ENCODE results near the gene PDIA2.

Gene PDIA2

DNA sequence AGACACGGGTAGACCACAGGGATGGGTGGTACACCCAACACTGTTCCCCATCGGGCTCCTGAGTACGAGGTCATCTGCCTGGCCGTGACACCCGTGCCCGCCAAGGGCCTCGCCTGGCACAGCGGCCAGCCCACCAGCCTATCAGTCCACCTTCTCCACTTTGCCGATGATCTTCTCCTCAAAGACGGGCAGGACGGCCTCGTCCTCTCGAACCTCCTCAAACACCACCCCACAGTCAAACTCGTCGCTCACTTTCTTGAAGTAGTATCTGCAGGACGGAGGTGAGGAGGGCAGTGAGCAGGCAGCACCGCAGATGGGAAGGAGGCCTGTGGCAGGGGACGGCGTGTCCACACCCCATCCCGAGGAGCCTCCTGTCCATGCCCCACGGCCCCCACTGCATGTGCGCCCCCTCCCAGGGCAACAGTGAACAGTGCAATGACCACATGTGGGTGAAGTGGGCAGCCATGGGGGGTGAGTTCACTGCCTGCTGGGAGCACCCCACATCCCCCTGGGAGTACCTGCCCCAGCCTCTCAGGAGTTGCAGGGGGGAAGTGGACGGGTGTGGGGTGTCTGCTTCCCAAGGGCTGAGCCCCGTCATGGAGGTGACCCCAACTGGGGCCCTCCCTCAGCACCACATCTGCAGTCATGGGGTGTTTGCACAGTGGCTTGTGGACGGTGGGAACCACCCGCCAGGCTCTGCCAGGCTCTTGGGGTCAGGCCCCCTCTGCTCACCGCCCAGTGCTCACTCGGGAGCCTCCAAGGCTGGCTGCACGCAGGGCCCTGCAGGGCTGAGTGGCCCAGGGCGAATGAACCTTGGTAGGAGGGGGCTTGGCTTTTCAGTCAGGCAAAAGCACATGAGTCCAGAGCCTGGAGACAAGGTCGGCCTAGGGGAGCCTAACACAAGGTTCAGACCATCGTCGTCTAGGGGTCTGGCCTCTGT lies 5.3 kb downstream of the PDIA2 start:
- no peaks in the 10 kb centered on the region for H3K4me1 ChIP-seq (ENCODE audit: control insufficient read depth, insufficient read depth, low read length)
- no peak overlapping the region for H3K4me3 ChIP-seq (ENCODE audit: insufficient read depth, low read depth, low read length)
- H3K9me3 ChIP-seq (ENCODE audit: control insufficient read depth, low read length), result no peaks in the 10 kb centered on the region
- H3K27me3 ChIP-seq (ENCODE audit: control insufficient read depth, insufficient read depth, low read length, poor library complexity, severe bottlenecking), result no peaks in the 10 kb centered on the region
- H3K36me3 ChIP-seq (ENCODE audit: control insufficient read depth, insufficient read depth, low read length), result peaks cover 25% of the 10 kb centered on the region
- 94 to 96% methylated on average over 33 of the region's 33 CpGs for WGBS, 2 experiments
- H3K27ac ChIP-seq (ENCODE audit: insufficient read depth, low read depth, low read length, poor library complexity, severe bottlenecking), result no peak overlapping the region

- Histone ChIP-seq H3K4me1 (ENCODE audit: control insufficient read depth, insufficient read depth, low read length) (no peaks in the 10 kb centered on the region), H3K9me3 (ENCODE audit: control insufficient read depth, low read length) (no peaks in the 10 kb centered on the region), H3K27ac (ENCODE audit: insufficient read depth, low read depth, low read length, poor library complexity, severe bottlenecking) (no peak overlapping the region), H3K27me3 (ENCODE audit: control insufficient read depth, insufficient read depth, low read length, poor library complexity, severe bottlenecking) (no peaks in the 10 kb centered on the region), H3K36me3 (ENCODE audit: control insufficient read depth, insufficient read depth, low read length) (peaks cover 25% of the 10 kb centered on the region), H3K4me3 (ENCODE audit: insufficient read depth, low read depth, low read length) (no peak overlapping the region)
- 96% methylated on average over 22 of the region's 22 CpGs for WGBS, 2 experiments
Observed at GRCh38 chr16:289395-289997, 6.5 kb downstream of the PDIA2 start.

DNA sequence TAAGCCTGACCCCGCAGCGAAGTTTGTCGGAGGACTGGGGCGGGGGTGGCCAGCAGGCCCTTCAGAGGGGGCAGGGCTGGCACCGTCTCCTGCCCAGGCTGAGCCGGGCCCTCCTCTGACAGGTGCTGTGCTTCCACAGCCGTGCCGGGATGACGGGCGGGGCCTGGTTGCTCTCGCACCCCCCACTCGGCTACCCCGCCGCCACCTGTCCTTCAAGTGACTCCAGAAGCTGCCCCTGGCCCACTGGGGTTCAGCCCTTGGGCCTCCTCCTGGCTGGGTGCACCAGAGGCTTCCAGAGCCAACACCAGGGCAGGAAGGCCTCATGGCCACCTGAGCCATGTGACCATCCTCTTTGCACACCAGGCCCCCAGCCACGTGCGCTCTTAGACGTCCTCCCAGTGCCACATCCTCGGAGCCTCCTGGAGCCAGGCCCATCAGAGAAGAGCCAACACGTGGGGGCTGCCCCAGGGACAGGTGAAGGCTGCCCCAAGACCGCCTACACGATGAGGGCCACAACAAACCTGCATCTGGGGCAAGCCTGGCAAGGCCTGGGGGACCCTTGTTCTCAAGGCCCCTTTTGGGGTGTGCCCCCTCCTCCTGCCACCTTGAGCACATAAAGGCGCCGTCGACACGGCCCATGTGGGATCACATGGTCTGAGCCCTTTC lies 7.2 kb downstream of the PDIA2 start:
- Histone ChIP-seq H3K9me3 (ENCODE audit: control insufficient read depth, low read length) (no peaks in the 10 kb centered on the region), H3K27me3 (ENCODE audit: control insufficient read depth, insufficient read depth, low read length, poor library complexity, severe bottlenecking) (no peaks in the 10 kb centered on the region), H3K36me3 (ENCODE audit: control insufficient read depth, insufficient read depth, low read length) (peaks cover 25% of the 10 kb centered on the region), H3K4me3 (ENCODE audit: insufficient read depth, low read depth, low read length) (no peak overlapping the region), H3K27ac (ENCODE audit: insufficient read depth, low read depth, low read length, poor library complexity, severe bottlenecking) (no peak overlapping the region), H3K4me1 (ENCODE audit: control insufficient read depth, insufficient read depth, low read length) (no peaks in the 10 kb centered on the region)
- WGBS, 2 experiments, result 95 to 97% methylated on average over 25 of the region's 25 CpGs

DNA sequence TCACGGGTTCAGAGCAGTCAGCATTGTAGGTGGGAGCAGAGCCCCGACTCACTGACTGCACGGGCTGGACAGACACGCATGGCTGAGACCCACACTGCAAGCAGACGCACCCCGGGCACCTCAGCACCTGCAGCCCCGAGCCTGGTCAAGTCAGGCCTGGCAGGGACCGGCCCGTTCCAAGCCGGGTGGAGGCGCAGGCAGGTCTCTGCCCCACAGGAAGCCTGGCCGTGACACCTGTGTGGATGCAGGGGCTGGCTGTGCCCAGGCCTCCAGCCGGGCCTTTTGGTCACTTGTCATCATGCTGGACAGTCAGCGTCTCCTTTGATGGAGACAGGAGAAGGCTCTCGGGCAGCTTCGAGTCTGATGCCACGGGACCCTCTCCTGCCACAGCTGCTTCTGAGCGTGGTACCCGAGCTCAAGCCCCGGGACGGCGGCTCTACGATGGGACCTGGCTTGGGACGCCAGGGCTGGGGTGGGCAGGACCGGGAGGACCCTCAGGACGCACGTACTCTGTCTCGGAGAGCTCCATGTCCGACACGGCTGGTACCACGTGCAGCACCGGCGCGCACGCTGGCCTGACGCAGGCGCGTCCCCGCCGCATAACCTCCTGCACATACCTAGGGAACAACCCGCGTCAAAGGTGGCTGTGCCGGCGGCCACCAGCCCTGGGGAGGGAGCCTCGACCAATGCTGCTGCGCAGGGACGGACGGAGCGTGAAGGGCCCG lies 7.9 kb downstream of the PDIA2 start:
- 95 to 97% methylated on average over 50 of the region's 50 CpGs for WGBS, 2 experiments
- peaks cover 25% of the 10 kb centered on the region for H3K36me3 ChIP-seq (ENCODE audit: control insufficient read depth, insufficient read depth, low read length)
- no peaks in the 10 kb centered on the region for H3K9me3 ChIP-seq (ENCODE audit: control insufficient read depth, low read length)
- H3K4me1 ChIP-seq (ENCODE audit: control insufficient read depth, insufficient read depth, low read length), result no peaks in the 10 kb centered on the region
- H3K27ac ChIP-seq (ENCODE audit: insufficient read depth, low read depth, low read length, poor library complexity, severe bottlenecking), result no peak overlapping the region
- no peaks in the 10 kb centered on the region for H3K27me3 ChIP-seq (ENCODE audit: control insufficient read depth, insufficient read depth, low read length, poor library complexity, severe bottlenecking)
- H3K4me3 ChIP-seq (ENCODE audit: insufficient read depth, low read depth, low read length), result no peak overlapping the region

- no peak overlapping the region for H3K4me3 ChIP-seq (ENCODE audit: insufficient read depth, low read depth, low read length)
- H3K27me3 ChIP-seq (ENCODE audit: control insufficient read depth, insufficient read depth, low read length, poor library complexity, severe bottlenecking), result no peaks in the 10 kb centered on the region
- peaks cover 22% of the 10 kb centered on the region for H3K36me3 ChIP-seq (ENCODE audit: control insufficient read depth, insufficient read depth, low read length)
- H3K4me1 ChIP-seq (ENCODE audit: control insufficient read depth, insufficient read depth, low read length), result no peaks in the 10 kb centered on the region
- H3K27ac ChIP-seq (ENCODE audit: insufficient read depth, low read depth, low read length, poor library complexity, severe bottlenecking), result no peak overlapping the region
- no peaks in the 10 kb centered on the region for H3K9me3 ChIP-seq (ENCODE audit: control insufficient read depth, low read length)
- WGBS, 2 experiments, result 90% methylated on average over 17 of the region's 17 CpGs
Observed at GRCh38 chr16:291539-291938, 8.6 kb downstream of the PDIA2 start.

DNA sequence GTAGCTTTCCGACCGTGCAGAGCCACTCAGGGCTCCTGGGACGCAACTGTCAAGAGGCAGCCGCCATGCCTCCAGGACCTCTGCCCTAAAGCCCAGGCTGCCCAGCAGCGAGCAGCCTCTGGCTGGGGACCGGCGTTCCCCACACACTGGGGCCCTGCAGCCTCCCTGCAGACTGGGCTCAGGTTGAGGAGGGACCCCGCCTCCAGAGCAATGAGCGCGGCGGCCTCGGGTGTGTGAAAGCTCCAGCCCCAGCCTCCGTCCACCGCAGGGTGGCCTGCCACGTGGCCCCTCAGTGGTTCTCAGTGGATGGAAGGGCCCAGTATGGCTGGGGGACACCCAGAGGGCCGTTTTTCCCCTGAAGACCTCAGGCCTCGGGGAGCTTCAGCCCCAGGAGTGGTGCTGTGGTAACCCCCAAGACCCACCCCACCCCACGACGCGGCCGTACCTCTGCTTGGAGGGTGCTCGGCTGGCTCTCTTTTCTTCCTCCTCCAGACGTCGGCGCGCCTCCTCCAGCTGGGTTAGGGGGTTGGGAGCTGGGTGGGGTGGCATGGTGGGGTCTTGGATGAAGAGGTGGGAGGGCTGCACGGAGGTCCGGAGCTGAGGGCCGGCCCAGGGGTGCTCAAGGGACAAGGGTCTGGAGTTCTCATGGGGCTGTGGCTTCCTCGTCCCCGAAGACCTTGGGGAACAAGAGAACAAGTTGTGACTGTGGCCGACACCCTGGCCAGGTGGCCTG lies 10.2 kb downstream of the PDIA2 start:
- no peaks in the 10 kb centered on the region for H3K27me3 ChIP-seq (ENCODE audit: control insufficient read depth, insufficient read depth, low read length, poor library complexity, severe bottlenecking)
- H3K9me3 ChIP-seq (ENCODE audit: control insufficient read depth, low read length), result no peaks in the 10 kb centered on the region
- peaks cover 25% of the 10 kb centered on the region for H3K36me3 ChIP-seq (ENCODE audit: control insufficient read depth, insufficient read depth, low read length)
- no peaks in the 10 kb centered on the region for H3K4me1 ChIP-seq (ENCODE audit: control insufficient read depth, insufficient read depth, low read length)
- H3K4me3 ChIP-seq (ENCODE audit: insufficient read depth, low read depth, low read length), result no peak overlapping the region
- 94 to 96% methylated on average over 32 of the region's 32 CpGs for WGBS, 2 experiments
- H3K27ac ChIP-seq (ENCODE audit: insufficient read depth, low read depth, low read length, poor library complexity, severe bottlenecking), result no peak overlapping the region

GRCh38 chr16:296276-296675 lies 13.3 kb downstream of the PDIA2 start:
- Histone ChIP-seq H3K4me3 (ENCODE audit: insufficient read depth, low read depth, low read length) (no peak overlapping the region), H3K36me3 (ENCODE audit: control insufficient read depth, insufficient read depth, low read length) (peaks cover 10% of the 10 kb centered on the region), H3K27ac (ENCODE audit: insufficient read depth, low read depth, low read length, poor library complexity, severe bottlenecking) (no peak overlapping the region), H3K4me1 (ENCODE audit: control insufficient read depth, insufficient read depth, low read length) (no peaks in the 10 kb centered on the region), H3K9me3 (ENCODE audit: control insufficient read depth, low read length) (no peaks in the 10 kb centered on the region), H3K27me3 (ENCODE audit: control insufficient read depth, insufficient read depth, low read length, poor library complexity, severe bottlenecking) (no peaks in the 10 kb centered on the region)
- WGBS, 2 experiments, result 97 to 98% methylated on average over 14 of the region's 14 CpGs

DNA sequence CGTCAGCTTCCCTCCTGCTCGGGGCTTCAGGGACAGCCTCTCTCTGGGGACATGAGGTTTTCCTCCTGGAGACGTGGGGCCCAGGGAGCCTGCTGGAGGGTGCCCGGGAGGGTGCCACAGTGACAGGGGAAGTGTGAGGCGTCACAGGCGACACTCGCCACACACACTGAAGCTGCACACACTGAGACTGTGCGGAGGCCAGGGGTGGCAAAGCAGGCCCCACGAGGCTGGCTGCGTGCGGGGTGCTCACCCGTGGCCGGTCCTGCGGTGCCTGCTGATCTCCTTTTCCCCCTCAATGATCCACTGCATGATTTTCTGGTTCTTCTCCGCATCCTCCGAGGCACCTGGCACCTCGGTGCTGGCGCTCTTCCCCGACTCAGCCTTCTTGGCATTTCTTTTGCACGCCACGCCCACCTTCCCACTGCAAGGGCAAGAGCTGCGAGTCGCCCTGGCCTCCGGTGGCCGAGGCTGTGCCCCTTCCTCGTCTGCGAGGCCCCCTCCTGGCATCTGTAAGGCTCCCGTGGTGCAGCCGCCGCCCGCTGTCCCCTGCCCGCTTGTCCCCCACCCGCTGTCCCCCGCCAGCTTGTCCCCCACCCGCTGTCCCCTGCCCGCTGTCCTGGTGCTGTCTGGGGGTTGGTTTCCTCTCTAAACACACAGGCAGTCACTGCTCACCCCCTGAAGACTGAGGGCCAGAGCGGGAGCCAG lies 14.0 kb downstream of the PDIA2 start:
- no peaks in the 10 kb centered on the region for H3K9me3 ChIP-seq (ENCODE audit: control insufficient read depth, low read length)
- H3K36me3 ChIP-seq (ENCODE audit: control insufficient read depth, insufficient read depth, low read length), result peaks cover 10% of the 10 kb centered on the region
- WGBS, 2 experiments, result 94 to 95% methylated on average over 37 of the region's 37 CpGs
- H3K27me3 ChIP-seq (ENCODE audit: control insufficient read depth, insufficient read depth, low read length, poor library complexity, severe bottlenecking), result no peaks in the 10 kb centered on the region
- H3K4me3 ChIP-seq (ENCODE audit: insufficient read depth, low read depth, low read length), result no peak overlapping the region
- no peak overlapping the region for H3K27ac ChIP-seq (ENCODE audit: insufficient read depth, low read depth, low read length, poor library complexity, severe bottlenecking)
- H3K4me1 ChIP-seq (ENCODE audit: control insufficient read depth, insufficient read depth, low read length), result no peaks in the 10 kb centered on the region

- Histone ChIP-seq H3K4me1 (ENCODE audit: control insufficient read depth, insufficient read depth, low read length) (no peaks in the 10 kb centered on the region), H3K27me3 (ENCODE audit: control insufficient read depth, insufficient read depth, low read length, poor library complexity, severe bottlenecking) (no peaks in the 10 kb centered on the region), H3K9me3 (ENCODE audit: control insufficient read depth, low read length) (no peaks in the 10 kb centered on the region), H3K27ac (ENCODE audit: insufficient read depth, low read depth, low read length, poor library complexity, severe bottlenecking) (no peak overlapping the region), H3K36me3 (ENCODE audit: control insufficient read depth, insufficient read depth, low read length) (peaks cover 5% of the 10 kb centered on the region), H3K4me3 (ENCODE audit: insufficient read depth, low read depth, low read length) (no peak overlapping the region)
- 96 to 97% methylated on average over 32 of the region's 32 CpGs for WGBS, 2 experiments
Observed at GRCh38 chr16:297832-298231, 14.9 kb downstream of the PDIA2 start.

Measured in ectodermal cell (in vitro differentiated cells).